Thyroid gland (tissue), 4 donors: ENCODE measurements around the gene LYPD6B. TPM values are rescaled to one million over a fixed set of nuclear protein-coding genes. Genes with fewer than 3 reads are reported as not detected.

Experiments used
- DNase-seq, 2 donors: peaks; one replicate each; pipeline ENCODE4 v3.0.0-alpha.2; 2019
- H3K27ac ChIP-seq, 3 donors: fragments of 200-600 bp; sonication (generic); 1 replicate in 2 of 3; 2 replicates in 1 of 3; pipeline ENCODE4 v1.5.1; 2016 to 2019; ENCODE audit warnings: mild to moderate bottlenecking in 1 of 3, moderate library complexity in 1 of 3
- H3K27me3 ChIP-seq: fragments of 200-600 bp; sonication (generic); one replicate; pipeline ENCODE4 v1.5.1; 2019
- H3K36me3 ChIP-seq, 2 donors: fragments of 200-600 bp; sonication (generic); one replicate each; pipeline ENCODE4 v1.5.1; 2016 to 2019
- H3K4me1 ChIP-seq, 2 donors: fragments of 200-600 bp; sonication (generic); one replicate each; pipeline ENCODE4 v1.5.1; 2017 to 2019
- H3K4me3 ChIP-seq, 3 donors: fragments of 200-600 bp; sonication (generic); replicated peaks in 1 of 3; 1 replicate in 2 of 3; 2 replicates in 1 of 3; pipeline ENCODE4 v1.5.1; 2016; ENCODE audit warnings: mild to moderate bottlenecking in 1 of 3
- H3K9me3 ChIP-seq: fragments of 200-600 bp; sonication (generic); one replicate; pipeline ENCODE4 v1.5.1; 2017
- CTCF ChIP-seq, 6 experiments: fragments of 200-600 bp in 3 of 6; fragments of 450-650 bp in 3 of 6; sonication (generic) in 3 of 6; IDR thresholded peaks; one replicate each; pipeline ENCODE4 v1.5.1; 2016 to 2019; ENCODE audit warnings: antibody characterized with exemption in 6 of 6, mild to moderate bottlenecking in 2 of 6, inconsistent platforms in 1 of 6, moderate library complexity in 1 of 6
- POLR2A ChIP-seq, 2 donors: fragments of 450-650 bp; IDR thresholded peaks; one replicate each; pipeline ENCODE4 v1.6.1; 2017; ENCODE audit warnings: antibody characterized with exemption in 2 of 2, mild to moderate bottlenecking in 2 of 2, moderate library complexity in 1 of 2
- WGBS, 2 donors: methylation state at CpG; one replicate each; pipeline ENCODE4 v1.1.5; 2017; 5-methylcytosine and 5-hydroxymethylcytosine counted together
- intact Hi-C: fragments of 100-400 bp; cut with DNase I; formaldehyde crosslinking; loops from one replicate; pipeline ENCODE4 v1.15.1; 2023
- total RNA-seq, 4 donors: library from RNA; depleted of rRNA; stranded (reverse); fragments of >200 nt; gene quantifications; one replicate each; pipeline ENCODE4 v1.2.3, GENCODE V29; 2016

The LYPD6B gene
- total RNA-seq, 4 donors from 2014 or later: 0.40 TPM; not detected in 3

GRCh38 chr2:148999451-148999921 lies 39.0 kb upstream of the LYPD6B start:
- H3K36me3 ChIP-seq: no peaks in the 10 kb centered on the region
- no peak for TF ChIP-seq CTCF (IDR thresholded peaks at IDR 0.05)
- no peak for TF ChIP-seq POLR2A (IDR thresholded peaks at IDR 0.05)
- H3K4me1 ChIP-seq: no peaks in the 10 kb centered on the region
- H3K9me3 ChIP-seq: no peaks in the 10 kb centered on the region
- DNase-seq: no peak
- H3K27ac ChIP-seq: no peak overlapping the region
- intact Hi-C loops: no loop called here
- no peaks in the 10 kb centered on the region for H3K27me3 ChIP-seq
- 42 to 50% methylated on average over 7 of the region's 7 CpGs for WGBS, 2 donors
- no peak overlapping the region for H3K4me3 ChIP-seq

GRCh38 chr2:149000158-149000938 lies 38.2 kb upstream of the LYPD6B start:
- Histone ChIP-seq H3K36me3 (no peaks in the 10 kb centered on the region), H3K27me3 (no peaks in the 10 kb centered on the region), H3K9me3 (no peaks in the 10 kb centered on the region), H3K4me1 (no peaks in the 10 kb centered on the region), H3K4me3 (no peak overlapping the region), H3K27ac (no peak overlapping the region)
- TF ChIP-seq CTCF (IDR thresholded peaks at IDR 0.05) (no peak), POLR2A (IDR thresholded peaks at IDR 0.05) (no peak)
- DNase-seq: no peak
- WGBS, 2 donors: 68 to 69% methylated on average over 6 of the region's 6 CpGs
- intact Hi-C loops: no loop called here

GRCh38 chr2:149001496-149001895 lies 37.0 kb upstream of the LYPD6B start:
- no peaks in the 10 kb centered on the region for H3K36me3 ChIP-seq
- no peak overlapping the region for H3K4me3 ChIP-seq
- H3K9me3 ChIP-seq: no peaks in the 10 kb centered on the region
- DNase-seq: no peak
- no peaks in the 10 kb centered on the region for H3K27me3 ChIP-seq
- H3K4me1 ChIP-seq: no peaks in the 10 kb centered on the region
- no peak overlapping the region for H3K27ac ChIP-seq
- 83 to 86% methylated on average over 7 of the region's 7 CpGs for WGBS, 2 donors
- TF ChIP-seq POLR2A (IDR thresholded peaks at IDR 0.05): no peak
- TF ChIP-seq CTCF (IDR thresholded peaks at IDR 0.05): no peak
- intact Hi-C loops: no loop called here

DNA sequence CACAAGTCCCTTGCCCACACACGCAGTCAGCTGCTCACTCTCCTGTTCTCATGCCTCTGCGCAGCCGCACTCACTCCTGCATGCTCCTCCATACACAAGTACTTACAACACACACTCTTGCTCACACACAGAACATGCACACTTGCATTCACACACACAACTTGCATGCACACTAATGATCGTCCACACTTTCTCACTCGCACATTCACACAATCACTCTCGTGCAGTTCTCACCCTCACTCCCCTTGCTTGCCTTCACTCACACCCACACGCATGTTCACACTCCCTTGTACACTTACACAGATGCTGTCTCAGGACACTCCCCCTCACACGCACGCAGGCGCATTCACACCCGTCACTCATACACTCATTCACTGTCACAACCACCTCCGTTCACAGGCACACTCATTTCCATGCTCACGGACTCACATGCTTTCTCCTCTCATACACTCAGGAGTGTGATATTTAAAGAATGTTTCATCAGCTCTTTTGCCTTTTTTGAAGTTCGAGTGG lies 36.1 kb upstream of the LYPD6B start:
- Histone ChIP-seq H3K27me3 (no peaks in the 10 kb centered on the region), H3K4me1 (no peaks in the 10 kb centered on the region), H3K27ac (no peak overlapping the region), H3K36me3 (no peaks in the 10 kb centered on the region), H3K9me3 (no peaks in the 10 kb centered on the region), H3K4me3 (no peak overlapping the region)
- no peak for DNase-seq
- intact Hi-C loops: no loop called here
- TF ChIP-seq POLR2A (IDR thresholded peaks at IDR 0.05) (no peak), CTCF (IDR thresholded peaks at IDR 0.05) (no peak)
- WGBS, 2 donors: 96 to 97% methylated on average over 14 of the region's 14 CpGs
